MCF 10A (cell line): ENCODE results near the gene DEGS1. TPM values are rescaled to one million over a fixed set of nuclear protein-coding genes. Genes with fewer than 3 reads are reported as not detected.
A peak's percentile ranks its signal among the peaks of the same experiment; 100 is the strongest.

Experiments
- BruUV-seq: library from RNA; stranded (reverse); fragments of 400-500 nt; replicated peaks from 2 replicates; lab custom pipeline; 2021; lab: Mats Ljungman, UMichigan
- CTCF ChIA-PET: fragments of 300-600 bp; sonication (Branson Sonifier 250); formaldehyde crosslinking; extraction: SDS; loops from one replicate; lab custom pipeline; 2021; ENCODE audit warnings: antibody characterized with exemption, inconsistent platforms; lab: Yijun Ruan, JAX
- POLR2A ChIA-PET: fragments of 300-600, 350-650 bp; sonication (Branson Sonifier 250); formaldehyde crosslinking; extraction: SDS; loops from one replicate; lab custom pipeline; 2020; ENCODE audit warnings: antibody characterized with exemption, inconsistent platforms; lab: Yijun Ruan, JAX
- DNase-seq: peaks from one replicate; pipeline ENCODE4 v3.0.0-alpha.2; 2018; ENCODE audit not compliant: unreplicated experiment
- H3K27ac Mint-ChIP-seq: one replicate; pipeline ENCODE4 v1.8.0; 2022; ENCODE audit warnings: mild to moderate bottlenecking, low read depth, mixed read lengths; ENCODE audit not compliant: unreplicated experiment
- H3K27me3 Mint-ChIP-seq: one replicate; pipeline ENCODE4 v1.8.0; 2022; ENCODE audit warnings: mixed read lengths; ENCODE audit not compliant: insufficient read depth, unreplicated experiment
- H3K36me3 Mint-ChIP-seq: one replicate; pipeline ENCODE4 v1.8.0; 2022; ENCODE audit warnings: mild to moderate bottlenecking, moderate library complexity, mixed read lengths; ENCODE audit not compliant: insufficient read depth, unreplicated experiment
- H3K4me1 Mint-ChIP-seq: one replicate; pipeline ENCODE4 v1.8.0; 2022; ENCODE audit warnings: mixed read lengths; ENCODE audit not compliant: insufficient read depth, unreplicated experiment
- H3K4me3 Mint-ChIP-seq: one replicate; pipeline ENCODE4 v1.8.0; 2022; ENCODE audit warnings: mild to moderate bottlenecking, moderate library complexity, mixed read lengths; ENCODE audit not compliant: unreplicated experiment
- H3K9me3 Mint-ChIP-seq: one replicate; pipeline ENCODE4 v1.8.0; 2022; ENCODE audit warnings: mixed read lengths; ENCODE audit not compliant: unreplicated experiment
- CTCF ChIP-seq: fragments of 200-600 bp; IDR thresholded peaks from one replicate; pipeline ENCODE4 v1.8.0; 2022; ENCODE audit warnings: antibody characterized with exemption, mild to moderate bottlenecking; ENCODE audit not compliant: unreplicated experiment
- intact Hi-C: fragments of 100-400 bp; cut with micrococcal nuclease; formaldehyde crosslinking; loops from 2 replicates; pipeline ENCODE4 v1.14.1; 2022
- total RNA-seq: library from RNA; stranded (reverse); gene quantifications from 2 replicates; pipeline ENCODE4 v1.2.3, GENCODE V29; 2022

Gene DEGS1
- total RNA-seq, 1 experiment from 2014 or later = 99.1 TPM

GRCh38 chr1:224182057-224182865 is 779 bp upstream of the DEGS1 start:
- peak overlapping the region; percentile 85 for H3K4me3 Mint-ChIP-seq
- TF ChIP-seq CTCF = no peak
- peaks cover 30% of the 10 kb centered on the region for H3K4me1 Mint-ChIP-seq
- H3K27me3 Mint-ChIP-seq = no peaks in the 10 kb centered on the region
- TSS peak; percentile 89 for BruUV-seq
- ChIA-PET POLR2A (interaction anchor here (0.6 to 4.6 kb wide), 42 partner anchors 9 to 748 kb away, joined by 3 to 61 read pairs (median 5); partner anchors contain the start of genes CNIH4, DNAH14, FBXO28 and NVL), CTCF (interaction anchor here (0.6 to 2.1 kb wide), 10 partner anchors 9 to 741 kb away, joined by 3 to 10 read pairs (median 4); no protein-coding TSS in a partner anchor)
- H3K9me3 Mint-ChIP-seq = no peaks in the 10 kb centered on the region
- intact Hi-C loops = loop anchor here (2.0 to 10.0 kb wide), 3 partner anchors 40 to 123 kb away; no protein-coding TSS in a partner anchor
- H3K36me3 Mint-ChIP-seq = peaks cover 15% of the 10 kb centered on the region
- DNase-seq = peak; percentile 59
- peak overlapping the region; percentile 87 for H3K27ac Mint-ChIP-seq

DNA sequence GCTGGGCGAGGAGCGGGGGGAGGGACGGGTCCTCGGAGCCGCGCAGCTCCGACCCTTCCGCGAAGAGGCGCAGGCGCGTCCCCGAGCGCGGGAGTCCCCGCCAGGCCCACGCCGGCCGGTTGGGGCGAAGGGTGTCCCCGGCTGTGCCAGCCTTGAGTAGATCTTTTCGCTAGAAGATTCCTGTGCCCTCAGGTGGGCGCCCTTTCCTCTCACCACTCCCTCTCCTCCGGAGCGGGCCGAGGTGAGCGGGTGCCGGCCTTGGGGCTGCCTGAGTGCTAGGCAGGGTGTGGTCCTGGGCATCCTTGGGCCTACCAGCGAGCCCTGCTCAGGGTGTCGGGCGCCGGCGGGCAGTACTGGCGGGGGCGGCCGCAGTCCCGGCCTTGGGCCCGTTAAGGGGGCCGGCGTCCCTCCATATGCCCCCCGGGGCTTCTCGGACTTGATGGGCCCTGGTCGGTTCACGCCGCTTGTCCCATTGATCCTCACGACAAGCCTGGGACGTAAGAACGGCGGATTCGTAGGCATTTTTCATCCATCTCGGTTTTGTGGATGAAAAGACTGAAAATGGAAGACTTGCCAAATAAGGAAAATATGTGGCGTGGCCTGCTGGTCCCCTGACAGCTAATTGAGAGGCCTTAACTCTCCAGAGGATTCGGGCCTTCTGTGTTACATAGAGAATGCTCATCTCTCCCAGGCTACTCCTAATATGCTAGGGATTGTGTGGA is 712 bp downstream of the DEGS1 start:
- TF ChIP-seq CTCF = no peak
- no TSS peak for BruUV-seq
- peak overlapping the region; percentile 85 for H3K4me3 Mint-ChIP-seq
- DNase-seq = peak; percentile 80
- ChIA-PET CTCF (interaction anchor here (0.7 to 1.5 kb wide), 6 partner anchors 9 to 273 kb away, joined by 3 to 4 read pairs (median 3); no protein-coding TSS in a partner anchor), POLR2A (interaction anchor here (0.6 to 4.6 kb wide), 28 partner anchors 9 to 1339 kb away, joined by 3 to 61 read pairs (median 6); partner anchors contain the start of genes DNAH14, FBXO28 and NVL)
- peak overlapping the region; percentile 91 for H3K27ac Mint-ChIP-seq
- intact Hi-C loops = loop anchor here (1.0 to 10.0 kb wide), 4 partner anchors 39 to 150 kb away; no protein-coding TSS in a partner anchor
- H3K9me3 Mint-ChIP-seq = no peaks in the 10 kb centered on the region
- H3K27me3 Mint-ChIP-seq = no peaks in the 10 kb centered on the region
- H3K4me1 Mint-ChIP-seq = peaks cover 30% of the 10 kb centered on the region
- peaks cover 20% of the 10 kb centered on the region for H3K36me3 Mint-ChIP-seq

- Mint-ChIP-seq H3K27ac (peak overlapping the region; percentile 91), H3K4me3 (peak overlapping the region; percentile 85), H3K27me3 (no peaks in the 10 kb centered on the region), H3K4me1 (peaks cover 30% of the 10 kb centered on the region), H3K9me3 (no peaks in the 10 kb centered on the region), H3K36me3 (peaks cover 28% of the 10 kb centered on the region)
- no TSS peak for BruUV-seq
- intact Hi-C loops = loop anchor here (10.0 kb wide), 1 partner anchor 120 kb away; no protein-coding TSS in a partner anchor
- DNase-seq = no peak
- TF ChIP-seq CTCF = no peak
- CTCF ChIA-PET = interaction anchor here (0.5 to 1.3 kb wide), 5 partner anchors 12 to 272 kb away, joined by 3 to 4 read pairs (median 4); no protein-coding TSS in a partner anchor
- POLR2A ChIA-PET = interaction anchor here (0.6 to 4.6 kb wide), 13 partner anchors 8 to 1393 kb away, joined by 3 to 61 read pairs (median 4); partner anchors contain the start of gene NVL
Measured at GRCh38 chr1:224185208-224185607, 2.2 kb downstream of the DEGS1 start.
